K562 (cell line): ENCODE results near the gene ATP5PF. TPM values are rescaled to one million over a fixed set of nuclear protein-coding genes. Genes with fewer than 3 reads are reported as not detected.

Experiments
- ATAC-seq: fragments of 200-7000 bp; cut with Tn5 transposase; 3 replicates; pipeline ENCODE4 v1.9.1; 2020; ENCODE audit warnings: moderate library complexity
- Bru-seq: library from RNA; stranded (reverse); fragments of 400-500 nt; gene quantifications from one replicate; lab custom pipeline; 2021; lab: Mats Ljungman, UMichigan
- BruChase-seq, 2 experiments: library from RNA; stranded (reverse); fragments of 400-500 nt; gene quantifications; one replicate each; lab custom pipeline; 2021; lab: Mats Ljungman, UMichigan
- BruUV-seq: library from RNA; stranded (reverse); fragments of 400-500 nt; replicated peaks from 2 replicates; lab custom pipeline; 2021; lab: Mats Ljungman, UMichigan
- CTCF ChIA-PET: fragments of 300-600 bp; formaldehyde crosslinking; extraction: SDS; loops from one replicate; lab custom pipeline; 2021; ENCODE audit warnings: low intra/inter-chr PET ratio; lab: Yijun Ruan, JAX
- POLR2A ChIA-PET: fragments of 300-600, 350-650 bp; sonication (Branson Sonifier 250); formaldehyde crosslinking; extraction: SDS; loops from one replicate; lab custom pipeline; 2021; ENCODE audit warnings: antibody characterized with exemption, inconsistent platforms; lab: Yijun Ruan, JAX
- DNase-seq, 4 experiments: peaks; one replicate each; pipeline versions ENCODE4 v3.0.0 to v3.0.0-alpha.2; 2011 to 2018; ENCODE audit warnings: low spot score in 3 of 4, mixed read lengths in 3 of 4; ENCODE audit errors: extremely low read depth in 1 of 4
- FAIRE-seq: peaks from 2 replicates; lab custom pipeline; 2011; peaks lifted over from hg19 to GRCh38; lab: Jason Lieb, UNC
- H2AFZ ChIP-seq: 2 replicates; pipeline ENCODE4 v1.6.0; 2011; ENCODE audit warnings: low read depth, low read length, control low read depth, inconsistent platforms
- H3K27ac ChIP-seq: fragments of 200-600 bp; 3 replicates; pipeline ENCODE4 v1.8.0; 2011; ENCODE audit warnings: low read depth, mild to moderate bottlenecking, control low read depth, inconsistent platforms, low read length, moderate library complexity, mixed read lengths; ENCODE audit errors: extremely low read depth
- H3K27me3 ChIP-seq, 2 experiments: fragments of 300-600 bp in 1 of 2; 2 replicates in 1 of 2; 3 replicates in 1 of 2; pipeline versions ENCODE4 v1.6.0 to v1.8.0; 2011; ENCODE audit warnings: inconsistent platforms in 2 of 2, low read length in 2 of 2, mild to moderate bottlenecking in 1 of 2, mixed read lengths in 1 of 2, moderate library complexity in 1 of 2; ENCODE audit not compliant: control insufficient read depth in 2 of 2, insufficient read depth in 2 of 2
- H3K36me3 ChIP-seq: fragments of 300-600 bp; 3 replicates; pipeline ENCODE4 v1.8.0; 2011; ENCODE audit warnings: mild to moderate bottlenecking, low read length, inconsistent platforms; ENCODE audit not compliant: control insufficient read depth, insufficient read depth
- H3K4me1 ChIP-seq, 2 experiments: fragments of 200-600 bp in 1 of 2; replicated peaks in 1 of 2; 2 replicates in 1 of 2; 3 replicates in 1 of 2; pipeline versions ENCODE4 v1.5.1 to v1.8.0; 2011; ENCODE audit warnings: inconsistent platforms in 2 of 2, low read length in 2 of 2, mild to moderate bottlenecking in 1 of 2, mixed read lengths in 1 of 2, moderate library complexity in 1 of 2; ENCODE audit not compliant: control insufficient read depth in 2 of 2, insufficient read depth in 2 of 2
- H3K4me2 ChIP-seq: 2 replicates; pipeline ENCODE4 v1.6.1; 2011; ENCODE audit warnings: low read length, control low read depth, inconsistent platforms, mixed read lengths; ENCODE audit not compliant: insufficient read depth
- H3K4me3 ChIP-seq: fragments of 200-600 bp; sonication (generic), shearing (Covaris generic); 2 replicates; pipeline ENCODE4 v1.5.1; 2016; ENCODE audit warnings: control low read depth, inconsistent platforms
- H3K79me2 ChIP-seq: fragments of 200-600 bp; 3 replicates; pipeline ENCODE4 v1.8.0; 2011; ENCODE audit warnings: low read length, inconsistent platforms; ENCODE audit not compliant: control insufficient read depth, insufficient read depth
- H3K9ac ChIP-seq, 2 experiments: 2 replicates each; pipeline versions ENCODE4 v1.6.0 to v1.6.1; 2011; ENCODE audit warnings: low read depth in 2 of 2, low read length in 2 of 2, control low read depth in 1 of 2, inconsistent platforms in 1 of 2, mild to moderate bottlenecking in 1 of 2, mixed read lengths in 1 of 2; ENCODE audit not compliant: insufficient read depth in 1 of 2
- H3K9me1 ChIP-seq: one replicate; pipeline ENCODE4 v1.6.0; 2011; ENCODE audit warnings: inconsistent platforms, mild to moderate bottlenecking, low read length, moderate library complexity; ENCODE audit not compliant: control insufficient read depth, insufficient read depth
- H3K9me3 ChIP-seq: replicated peaks from 2 replicates; pipeline ENCODE4 v1.5.1; 2011; ENCODE audit warnings: low read depth, low read length, inconsistent platforms; ENCODE audit not compliant: control insufficient read depth, insufficient read depth
- H4K20me1 ChIP-seq: replicated peaks from 2 replicates; pipeline ENCODE4 v1.6.1; 2011; ENCODE audit warnings: low read length, inconsistent platforms, mixed read lengths; ENCODE audit not compliant: control insufficient read depth, insufficient read depth
- CHD2 ChIP-seq: IDR thresholded peaks from 2 replicates; pipeline ENCODE4 v1.6.1; 2011; ENCODE audit warnings: low read depth, low read length
- ETS2 ChIP-seq: IDR thresholded peaks from 2 replicates; pipeline ENCODE4 v1.6.1; 2016; ENCODE audit warnings: borderline replicate concordance, missing genetic modification characterization, mild to moderate bottlenecking, moderate library complexity, missing compliant biosample characterization; ENCODE audit not compliant: poor library complexity, severe bottlenecking
- HINFP ChIP-seq: fragments of 450-650 bp; conservative IDR thresholded peaks from 2 replicates; pipeline ENCODE4 v1.6.1; 2016; ENCODE audit warnings: missing genetic modification characterization, low read depth, mild to moderate bottlenecking, control low read depth, missing compliant biosample characterization
- STAT6 ChIP-seq: sonication (generic); formaldehyde crosslinking; IDR thresholded peaks from 2 replicates; pipeline ENCODE4 v1.8.1; 2023; ENCODE audit warnings: mild to moderate bottlenecking, missing genetic modification reagents
- THAP7 ChIP-seq: fragments of 250-450 bp; sonication (Bioruptor Pico); IDR thresholded peaks from 2 replicates; pipeline ENCODE4 v1.5.0; 2021
- ZNF347 ChIP-seq: fragments of 450-650 bp; formaldehyde crosslinking; IDR thresholded peaks from 2 replicates; pipeline ENCODE4 v1.4.0; 2020; ENCODE audit warnings: low read depth, mild to moderate bottlenecking, moderate library complexity
- WGBS: fragments of 100-300 bp; shearing (Covaris generic); methylation state at CpG from one replicate; pipeline ENCODE4 v1.1.6; 2016; ENCODE audit warnings: low coverage, mixed read lengths; ENCODE audit not compliant: insufficient coverage; ENCODE audit errors: missing lambda C conversion rate; 5-methylcytosine and 5-hydroxymethylcytosine counted together
- in situ Hi-C: fragments of 300-500 bp; cut with MboI; formaldehyde crosslinking; loops from 4 replicates; pipeline ENCODE4 v1.15.0; 2018; ENCODE audit warnings: inconsistent platforms, mixed read lengths
- intact Hi-C: fragments of 100-400 bp; cut with micrococcal nuclease; formaldehyde crosslinking; loops from 2 replicates; pipeline ENCODE4 v1.14.2; 2022
- long read RNA-seq, 3 experiments: library from polyadenylated mRNA in 2 of 3; library from RNA in 1 of 3; unstranded in 2 of 3; stranded (forward) in 1 of 3; transcript quantifications; one replicate each; pipeline ENCODE4 v2.0.0, GENCODE V29; 2019 to 2022
- polyA minus RNA-seq, 3 experiments: library from RNA; depleted of rRNA, polyadenylated mRNA; stranded (reverse); fragments of >200 nt; gene quantifications; 2 replicates each; pipeline ENCODE4 v1.2.3, GENCODE V29; 2011
- polyA plus RNA-seq, 8 experiments: library from polyadenylated mRNA; depleted of rRNA in 4 of 8; stranded (reverse) in 5 of 8; unstranded in 3 of 8; fragments of >200 nt; fragmentation: Nextera tagmentation in 2 of 8; fragmentation: Illumina TruSeq in 1 of 8; extraction: Ambion mirVana in 2 of 8; extraction: Trizol in 1 of 8; gene quantifications; 2 replicates each; pipeline versions ENCODE4 v1.2.1 to v1.2.3, GENCODE V29; 2011 to 2014; ENCODE audit warnings: inconsistent platforms in 1 of 8, missing spikeins in 1 of 8
- total RNA-seq, 7 experiments: library from RNA; depleted of rRNA in 6 of 7; stranded (reverse); fragments of >200 nt in 6 of 7; fragmentation: Illumina TruSeq in 2 of 7; extraction: Trizol in 2 of 7; gene quantifications; 2 replicates each; pipeline versions ENCODE4 v1.2.1 to v1.2.3, GENCODE V29; 2011 to 2021; ENCODE audit warnings: low replicate concordance in 1 of 7

The ATP5PF gene
- total RNA-seq (2011; cell fraction: chromatin; rRNA removed; ENCODE audit: low replicate concordance): 16.4 and 36.0 TPM in 2 replicates
- 21.3 and 22.2 TPM in 2 replicates for total RNA-seq (2011; cell fraction: nucleolus; rRNA removed)
- 36.5 and 54.4 TPM in 2 replicates for total RNA-seq (2011; cell fraction: nucleoplasm; rRNA removed)
- total RNA-seq (2014; rRNA removed): 230 and 242 TPM in 2 replicates
- total RNA-seq (2014; rRNA removed; fragmentation: Illumina TruSeq; extraction: Trizol): 324 and 371 TPM in 2 replicates
- total RNA-seq (2015; rRNA removed; fragmentation: Illumina TruSeq; extraction: Trizol): 343 and 391 TPM in 2 replicates
- total RNA-seq (2021): 285 and 295 TPM in 2 replicates
- 363 and 533 TPM in 2 replicates for polyA plus RNA-seq (2011; rRNA removed)
- 184 and 377 TPM in 2 replicates for polyA plus RNA-seq (2011; cell fraction: cytosol; rRNA removed)
- polyA plus RNA-seq (2011; cell fraction: nucleus; rRNA removed): 42.6 and 90.3 TPM in 2 replicates
- 291 and 682 TPM in 2 replicates for polyA plus RNA-seq (2012)
- 784 and 1,131 TPM in 2 replicates for polyA plus RNA-seq (2014; fragmentation: Illumina TruSeq; extraction: Trizol)
- polyA plus RNA-seq (2014; fragmentation: Nextera tagmentation; extraction: Ambion mirVana): 1,000 to 10,000 TPM; 2,105 to 2,488 TPM
- 907 and 928 TPM in 2 replicates for polyA plus RNA-seq (2014; rRNA removed)
- polyA minus RNA-seq (2011; rRNA and poly(A)+ RNA removed): 162 and 175 TPM in 2 replicates
- 33.6 and 54.1 TPM in 2 replicates for polyA minus RNA-seq (2011; cell fraction: cytosol; rRNA and poly(A)+ RNA removed)
- 22.6 and 37.1 TPM in 2 replicates for polyA minus RNA-seq (2011; cell fraction: nucleus; rRNA and poly(A)+ RNA removed)
- Bru-seq, nascent RNA: percentile 93 among the genes with signal in this experiment
- BruChase-seq, experiment 1, labeled RNA remaining after a 2-hour chase: percentile 83 among the genes with signal in this experiment
- BruChase-seq, experiment 2, labeled RNA remaining after a 6-hour chase: percentile 76 among the genes with signal in this experiment
- long read RNA-seq, experiment 1, transcript ATP5PF-205 (5 exons, 589 nt): minor isoform, 21 of 1,304 reads
- long read RNA-seq, experiment 1, transcript ATP5PF-204 (4 exons, 1,179 nt): minor isoform, 30 of 1,304 reads
- long read RNA-seq, experiment 1, transcript ATP5PF-201 (4 exons, 614 nt): major isoform, 656 of 1,304 reads
- long read RNA-seq, experiment 1, transcript ATP5PF-202 (4 exons, 826 nt): minor isoform, 30 of 1,304 reads
- long read RNA-seq, experiment 1, partial matches to known transcripts: 516 of 1,304 reads
- long read RNA-seq, experiment 1, other reads (novel, unspliced or antisense): 27 of 1,304 reads
- long read RNA-seq, experiment 2, transcript ATP5PF-203 (4 exons, 647 nt): minor isoform, 12 of 362 reads
- long read RNA-seq, experiment 2, transcript ATP5PF-202 (4 exons, 826 nt): minor isoform, 15 of 362 reads
- long read RNA-seq, experiment 2, transcript ATP5PF-204 (4 exons, 1,179 nt): minor isoform, 27 of 362 reads
- long read RNA-seq, experiment 2, transcript ATP5PF-201 (4 exons, 614 nt): major isoform, 234 of 362 reads
- long read RNA-seq, experiment 2, partial matches to known transcripts: 56 of 362 reads
- long read RNA-seq, experiment 2, other reads (novel, unspliced or antisense): 10 of 362 reads
- long read RNA-seq, experiment 3, transcript ATP5PF-203 (4 exons, 647 nt): minor isoform, 15 of 548 reads
- long read RNA-seq, experiment 3, transcript ATP5PF-204 (4 exons, 1,179 nt): minor isoform, 19 of 548 reads
- long read RNA-seq, experiment 3, transcript ATP5PF-202 (4 exons, 826 nt): minor isoform, 31 of 548 reads
- long read RNA-seq, experiment 3, transcript ATP5PF-201 (4 exons, 614 nt): major isoform, 422 of 548 reads
- long read RNA-seq, experiment 3, partial matches to known transcripts: 25 of 548 reads
- long read RNA-seq, experiment 3, other reads (novel, unspliced or antisense): 17 of 548 reads

- CTCF ChIA-PET: no interaction called here
- H3K4me2 ChIP-seq: peak within 1 kb of the TSS; percentile 98
- H3K36me3 ChIP-seq: peaks cover 35% of the 10 kb centered on the region
- FAIRE-seq (peak; percentile 98), DNase-seq (peak; percentile 89 to 99 (median 91)), ATAC-seq (peak; percentile 88)
- H3K9me1 ChIP-seq: no peaks in the 10 kb centered on the region
- 1% methylated on average over 54 of the region's 64 CpGs for whole genome bisulfite sequencing
- no peaks in the 10 kb centered on the region for H3K9me3 ChIP-seq
- H3K27me3 ChIP-seq: no peaks in the 10 kb centered on the region; a peak in 1 of 5 replicates
- in situ Hi-C loops (no loop called here), intact Hi-C loops (loop anchor here (1.0 to 2.0 kb wide), 2 partner anchors 66 to 127 kb away; no protein-coding TSS in a partner anchor)
- peak within 1 kb of the TSS; percentile 95 to 97 for H3K9ac ChIP-seq
- peak within 1 kb of the TSS; percentile 98 for H3K27ac ChIP-seq
- peaks cover 93% of the 10 kb centered on the region for H3K79me2 ChIP-seq
- peak within 1 kb of the TSS; percentile 93 for H3K4me3 ChIP-seq
- BruUV-seq: no TSS peak
- H3K4me1 ChIP-seq: peaks cover 7 to 21% of the 10 kb centered on the region in 2 experiments; a peak in 4 of 5 replicates
- POLR2A ChIA-PET: interaction anchor here (0.7 to 2.6 kb wide), 9 partner anchors 9 to 1609 kb away, joined by 4 to 13 read pairs (median 4); no protein-coding TSS in a partner anchor
- peak within 1 kb of the TSS; percentile 98 for H2AFZ ChIP-seq
- H4K20me1 ChIP-seq: no peaks in the 10 kb centered on the region; the same call in 1 of the 2 replicates
- no peak for TF ChIP-seq ZNF347 (CRISPR knock-in tag)
- TF ChIP-seq ETS2 (tag): no peak
- TF ChIP-seq HINFP: no peak; the same call in 1 of the 2 replicates
- no peak for TF ChIP-seq THAP7 (CRISPR knock-in tag)
- peak; percentile 41; the same call in 1 of the 2 replicates for TF ChIP-seq CHD2
- TF ChIP-seq STAT6 (CRISPR knock-in tag): no peak
Observed at GRCh38 chr21:25734904-25735645, at the start of gene ATP5PF, which contains the start of gene GABPA. Gene ATP5PF (minus strand): TSS chr21:25734904. CDS start chr21:25729794, 5,110 bp downstream. Gene GABPA (plus strand): TSS chr21:25734972. CDS start chr21:25741599, 6,627 bp downstream.
